DND-41 (cell line): Measurements from ENCODE around the gene RUFY3.

ENCODE experiments used
- EZH2 ChIP-seq: IDR thresholded peaks from 3 replicates; pipeline ENCODE4 v1.6.1; 2012; ENCODE audit warnings: borderline replicate concordance, low read depth, mild to moderate bottlenecking, moderate library complexity, low read length, inconsistent platforms; ENCODE audit not compliant: severe bottlenecking
- TF ChIP-seq, protein P1 (sequence below): IDR thresholded peaks from 2 replicates; pipeline ENCODE4 v1.5.1; 2012; ENCODE audit warnings: borderline replicate concordance, low read length, moderate library complexity, mild to moderate bottlenecking; ENCODE audit not compliant: poor library complexity, severe bottlenecking; ENCODE audit errors: extremely low read depth

GRCh38 chr4:70680934-70681333, 40.8 kb upstream of the RUFY3 start:
- TF ChIP-seq, protein P1, sequence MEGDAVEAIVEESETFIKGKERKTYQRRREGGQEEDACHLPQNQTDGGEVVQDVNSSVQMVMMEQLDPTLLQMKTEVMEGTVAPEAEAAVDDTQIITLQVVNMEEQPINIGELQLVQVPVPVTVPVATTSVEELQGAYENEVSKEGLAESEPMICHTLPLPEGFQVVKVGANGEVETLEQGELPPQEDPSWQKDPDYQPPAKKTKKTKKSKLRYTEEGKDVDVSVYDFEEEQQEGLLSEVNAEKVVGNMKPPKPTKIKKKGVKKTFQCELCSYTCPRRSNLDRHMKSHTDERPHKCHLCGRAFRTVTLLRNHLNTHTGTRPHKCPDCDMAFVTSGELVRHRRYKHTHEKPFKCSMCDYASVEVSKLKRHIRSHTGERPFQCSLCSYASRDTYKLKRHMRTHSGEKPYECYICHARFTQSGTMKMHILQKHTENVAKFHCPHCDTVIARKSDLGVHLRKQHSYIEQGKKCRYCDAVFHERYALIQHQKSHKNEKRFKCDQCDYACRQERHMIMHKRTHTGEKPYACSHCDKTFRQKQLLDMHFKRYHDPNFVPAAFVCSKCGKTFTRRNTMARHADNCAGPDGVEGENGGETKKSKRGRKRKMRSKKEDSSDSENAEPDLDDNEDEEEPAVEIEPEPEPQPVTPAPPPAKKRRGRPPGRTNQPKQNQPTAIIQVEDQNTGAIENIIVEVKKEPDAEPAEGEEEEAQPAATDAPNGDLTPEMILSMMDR, result no peak
- no peak for TF ChIP-seq EZH2
